ENCODE measurements around the gene FN3K.

Gene FN3K

GRCh38 chr17:82726427-82726826 is 9.0 kb upstream of the FN3K start:
- H3K79me2 ChIP-seq (ENCODE audit: control insufficient read depth, low read length): no peaks in the 10 kb centered on the region
- H3K36me3 ChIP-seq (ENCODE audit: control insufficient read depth, low read length): peaks cover 48% of the 10 kb centered on the region
- H4K20me1 ChIP-seq (ENCODE audit: control insufficient read depth, insufficient read depth, low read depth, low read length): no peaks in the 10 kb centered on the region

GRCh38 chr17:82729479-82730260 is 5.7 kb upstream of the FN3K start:
- Histone ChIP-seq H3K4me3 (ENCODE audit: low read length) (no peak overlapping the region), H3F3A (ENCODE audit: control insufficient read depth, insufficient read depth) (no peaks in the 10 kb centered on the region), H3K4me2 (ENCODE audit: low read length) (no peak overlapping the region), H3K27me3 (ENCODE audit: control insufficient read depth, low read length) (no peaks in the 10 kb centered on the region), H3K4me1 (ENCODE audit: control insufficient read depth, low read length) (no peaks in the 10 kb centered on the region), H3K9me2 (replicated peaks; ENCODE audit: control insufficient read depth, low read length) (no peaks in the 10 kb centered on the region), H3K9me3 (ENCODE audit: control insufficient read depth, insufficient read depth, low read length) (peaks cover 19% of the 10 kb centered on the region), H3K79me2 (ENCODE audit: control insufficient read depth, low read length) (no peaks in the 10 kb centered on the region), H4K20me1 (ENCODE audit: control insufficient read depth, insufficient read depth, low read depth, low read length) (no peaks in the 10 kb centered on the region), H3K27ac (ENCODE audit: low read depth, low read length) (no peak overlapping the region), H3K36me3 (ENCODE audit: control insufficient read depth, low read length) (peaks cover 57% of the 10 kb centered on the region)
- TF ChIP-seq, protein P1, sequence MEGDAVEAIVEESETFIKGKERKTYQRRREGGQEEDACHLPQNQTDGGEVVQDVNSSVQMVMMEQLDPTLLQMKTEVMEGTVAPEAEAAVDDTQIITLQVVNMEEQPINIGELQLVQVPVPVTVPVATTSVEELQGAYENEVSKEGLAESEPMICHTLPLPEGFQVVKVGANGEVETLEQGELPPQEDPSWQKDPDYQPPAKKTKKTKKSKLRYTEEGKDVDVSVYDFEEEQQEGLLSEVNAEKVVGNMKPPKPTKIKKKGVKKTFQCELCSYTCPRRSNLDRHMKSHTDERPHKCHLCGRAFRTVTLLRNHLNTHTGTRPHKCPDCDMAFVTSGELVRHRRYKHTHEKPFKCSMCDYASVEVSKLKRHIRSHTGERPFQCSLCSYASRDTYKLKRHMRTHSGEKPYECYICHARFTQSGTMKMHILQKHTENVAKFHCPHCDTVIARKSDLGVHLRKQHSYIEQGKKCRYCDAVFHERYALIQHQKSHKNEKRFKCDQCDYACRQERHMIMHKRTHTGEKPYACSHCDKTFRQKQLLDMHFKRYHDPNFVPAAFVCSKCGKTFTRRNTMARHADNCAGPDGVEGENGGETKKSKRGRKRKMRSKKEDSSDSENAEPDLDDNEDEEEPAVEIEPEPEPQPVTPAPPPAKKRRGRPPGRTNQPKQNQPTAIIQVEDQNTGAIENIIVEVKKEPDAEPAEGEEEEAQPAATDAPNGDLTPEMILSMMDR (IDR thresholded peaks at IDR 0.05; ENCODE audit: low read depth, low read length, poor library complexity, severe bottlenecking): no peak
- TF ChIP-seq EZH2phosphoT487 (IDR thresholded peaks at IDR 0.05; ENCODE audit: borderline replicate concordance, low read length): no peak

More at GRCh38 chr17:82726427-82726826, 9.0 kb upstream of the FN3K start:
- Histone ChIP-seq H3K4me3 (ENCODE audit: low read length) (no peak overlapping the region), H3K9me3 (ENCODE audit: control insufficient read depth, insufficient read depth, low read length) (no peaks in the 10 kb centered on the region), H3K27ac (ENCODE audit: low read depth, low read length) (no peak overlapping the region), H3K9me2 (replicated peaks; ENCODE audit: control insufficient read depth, low read length) (no peaks in the 10 kb centered on the region), H3K4me2 (ENCODE audit: low read length) (no peak overlapping the region), H3K4me1 (ENCODE audit: control insufficient read depth, low read length) (no peaks in the 10 kb centered on the region), H3K27me3 (ENCODE audit: control insufficient read depth, low read length) (no peaks in the 10 kb centered on the region), H3F3A (ENCODE audit: control insufficient read depth, insufficient read depth) (no peaks in the 10 kb centered on the region)
- TF ChIP-seq, protein P1 (IDR thresholded peaks at IDR 0.05; ENCODE audit: low read depth, low read length, poor library complexity, severe bottlenecking): no peak
- TF ChIP-seq EZH2phosphoT487 (IDR thresholded peaks at IDR 0.05; ENCODE audit: borderline replicate concordance, low read length): no peak

- no peaks in the 10 kb centered on the region for H3K27me3 ChIP-seq (ENCODE audit: control insufficient read depth, low read length)
- no peak overlapping the region for H3K4me2 ChIP-seq (ENCODE audit: low read length)
- H3K4me3 ChIP-seq (ENCODE audit: low read length): no peak overlapping the region
- H3F3A ChIP-seq (ENCODE audit: control insufficient read depth, insufficient read depth): no peaks in the 10 kb centered on the region
- H3K4me1 ChIP-seq (ENCODE audit: control insufficient read depth, low read length): no peaks in the 10 kb centered on the region
- no peaks in the 10 kb centered on the region for H3K79me2 ChIP-seq (ENCODE audit: control insufficient read depth, low read length)
- H3K36me3 ChIP-seq (ENCODE audit: control insufficient read depth, low read length): peaks cover 46% of the 10 kb centered on the region
- no peak overlapping the region for H3K27ac ChIP-seq (ENCODE audit: low read depth, low read length)
- H4K20me1 ChIP-seq (ENCODE audit: control insufficient read depth, insufficient read depth, low read depth, low read length): no peaks in the 10 kb centered on the region
- no peaks in the 10 kb centered on the region for H3K9me2 ChIP-seq (replicated peaks; ENCODE audit: control insufficient read depth, low read length)
- no peak for TF ChIP-seq EZH2phosphoT487 (IDR thresholded peaks at IDR 0.05; ENCODE audit: borderline replicate concordance, low read length)
- TF ChIP-seq, protein P1 (IDR thresholded peaks at IDR 0.05; ENCODE audit: low read depth, low read length, poor library complexity, severe bottlenecking): no peak
- peaks cover 19% of the 10 kb centered on the region for H3K9me3 ChIP-seq (ENCODE audit: control insufficient read depth, insufficient read depth, low read length)
Observed at GRCh38 chr17:82732118-82732743, 3.2 kb upstream of the FN3K start.
